AG08396 (cell line): ENCODE data around the gene GUCY1A2.

ENCODE experiments used
- DNase-seq: peaks from one replicate; pipeline ENCODE4 v3.0.0; 2012; ENCODE audit warnings: low spot score, mixed read lengths

The GUCY1A2 gene

GRCh38 chr11:106642331-106642730 is 375.9 kb downstream of the GUCY1A2 start:
- DNase-seq, result no peak

GRCh38 chr11:106632283-106632682 is 386.0 kb downstream of the GUCY1A2 start:
- DNase-seq, result no peak

DNA sequence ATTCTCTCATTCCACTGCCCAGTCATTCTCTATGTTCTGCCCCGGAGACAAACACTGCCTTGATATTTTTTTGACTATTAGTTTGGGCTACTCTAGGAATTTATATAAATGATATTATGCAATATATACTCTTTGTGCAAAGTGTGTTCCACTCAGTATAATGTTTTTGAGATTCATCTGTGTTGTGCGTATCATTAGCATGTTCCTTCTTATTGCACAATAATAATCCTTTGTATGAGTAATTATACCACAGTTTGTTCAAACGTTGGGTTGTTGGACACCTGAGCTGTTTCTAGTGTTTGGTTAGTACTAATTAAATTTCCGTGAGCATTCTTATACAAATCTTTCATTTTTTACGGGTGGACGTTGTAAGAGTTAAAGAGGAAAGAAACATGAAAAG is 390.6 kb downstream of the GUCY1A2 start:
- DNase-seq, result no peak

- no peak for DNase-seq
These were observed 392.7 kb downstream of the GUCY1A2 start for GRCh38 chr11:106625566-106625965.

DNA sequence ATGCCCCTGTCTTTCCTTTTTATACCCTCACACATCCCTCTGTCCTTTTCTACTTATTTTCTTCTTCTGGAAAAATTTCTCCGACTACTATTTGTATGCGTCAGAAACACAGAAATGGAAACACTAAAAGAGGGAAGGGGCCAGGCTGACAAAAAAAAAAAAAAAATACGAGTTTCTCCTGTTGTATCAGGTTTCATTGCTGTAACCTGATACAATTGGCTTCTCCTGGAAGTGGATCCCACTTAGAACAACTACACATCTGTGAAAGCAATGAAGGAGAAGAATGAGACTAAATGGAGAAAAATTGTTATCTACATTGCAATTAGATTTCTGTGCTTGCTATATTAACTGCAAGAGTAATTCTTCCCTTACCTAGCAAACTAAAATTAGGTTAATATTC is 393.9 kb downstream of the GUCY1A2 start:
- no peak for DNase-seq
